ENCODE results near the gene SLC39A9.

The SLC39A9 gene

DNA sequence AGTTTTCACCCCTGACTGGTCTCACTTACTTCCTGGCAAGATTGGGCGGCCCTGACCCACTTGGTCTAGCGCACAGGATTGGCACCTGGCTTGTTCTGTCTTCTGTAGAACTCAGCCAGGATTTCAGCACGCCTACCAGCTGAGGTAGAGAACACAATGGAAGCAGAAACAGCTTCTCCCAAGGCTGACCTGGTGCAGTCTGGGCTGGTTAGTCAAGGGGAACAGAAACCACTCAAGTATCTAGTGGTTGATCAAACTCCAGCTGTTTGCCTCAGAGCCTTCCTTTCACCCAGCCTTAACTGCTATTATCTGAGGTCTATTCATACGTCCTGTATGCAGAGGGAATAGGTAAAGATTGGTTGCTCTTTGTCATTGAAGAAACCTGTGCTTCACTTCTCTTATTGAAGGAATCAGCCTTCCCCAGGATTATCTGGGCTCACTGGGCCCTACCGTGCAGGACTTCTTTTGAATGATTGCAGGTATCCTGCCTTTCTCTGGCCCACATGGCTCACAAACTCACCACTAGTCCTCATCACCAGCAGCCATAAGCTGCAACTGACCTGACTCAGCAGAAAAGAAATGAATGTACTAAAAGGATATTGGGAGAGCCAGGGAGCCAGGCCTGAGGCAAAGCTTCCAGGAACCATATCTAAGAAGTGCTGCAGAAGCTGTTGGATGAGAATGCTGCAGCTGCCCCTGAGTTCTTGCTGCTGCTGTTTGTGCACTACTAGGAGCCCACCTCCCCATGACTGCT is 83.5 kb downstream of the SLC39A9 start:
- DNase-seq (ENCODE audit: low read depth), result no peak
- TF ChIP-seq, protein P1, sequence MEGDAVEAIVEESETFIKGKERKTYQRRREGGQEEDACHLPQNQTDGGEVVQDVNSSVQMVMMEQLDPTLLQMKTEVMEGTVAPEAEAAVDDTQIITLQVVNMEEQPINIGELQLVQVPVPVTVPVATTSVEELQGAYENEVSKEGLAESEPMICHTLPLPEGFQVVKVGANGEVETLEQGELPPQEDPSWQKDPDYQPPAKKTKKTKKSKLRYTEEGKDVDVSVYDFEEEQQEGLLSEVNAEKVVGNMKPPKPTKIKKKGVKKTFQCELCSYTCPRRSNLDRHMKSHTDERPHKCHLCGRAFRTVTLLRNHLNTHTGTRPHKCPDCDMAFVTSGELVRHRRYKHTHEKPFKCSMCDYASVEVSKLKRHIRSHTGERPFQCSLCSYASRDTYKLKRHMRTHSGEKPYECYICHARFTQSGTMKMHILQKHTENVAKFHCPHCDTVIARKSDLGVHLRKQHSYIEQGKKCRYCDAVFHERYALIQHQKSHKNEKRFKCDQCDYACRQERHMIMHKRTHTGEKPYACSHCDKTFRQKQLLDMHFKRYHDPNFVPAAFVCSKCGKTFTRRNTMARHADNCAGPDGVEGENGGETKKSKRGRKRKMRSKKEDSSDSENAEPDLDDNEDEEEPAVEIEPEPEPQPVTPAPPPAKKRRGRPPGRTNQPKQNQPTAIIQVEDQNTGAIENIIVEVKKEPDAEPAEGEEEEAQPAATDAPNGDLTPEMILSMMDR (conservative IDR thresholded peaks at IDR 0.05; ENCODE audit: low read depth, low read length), result no peak
- H3K4me3 ChIP-seq (ENCODE audit: low read depth, low read length), result no peak overlapping the region

DNA sequence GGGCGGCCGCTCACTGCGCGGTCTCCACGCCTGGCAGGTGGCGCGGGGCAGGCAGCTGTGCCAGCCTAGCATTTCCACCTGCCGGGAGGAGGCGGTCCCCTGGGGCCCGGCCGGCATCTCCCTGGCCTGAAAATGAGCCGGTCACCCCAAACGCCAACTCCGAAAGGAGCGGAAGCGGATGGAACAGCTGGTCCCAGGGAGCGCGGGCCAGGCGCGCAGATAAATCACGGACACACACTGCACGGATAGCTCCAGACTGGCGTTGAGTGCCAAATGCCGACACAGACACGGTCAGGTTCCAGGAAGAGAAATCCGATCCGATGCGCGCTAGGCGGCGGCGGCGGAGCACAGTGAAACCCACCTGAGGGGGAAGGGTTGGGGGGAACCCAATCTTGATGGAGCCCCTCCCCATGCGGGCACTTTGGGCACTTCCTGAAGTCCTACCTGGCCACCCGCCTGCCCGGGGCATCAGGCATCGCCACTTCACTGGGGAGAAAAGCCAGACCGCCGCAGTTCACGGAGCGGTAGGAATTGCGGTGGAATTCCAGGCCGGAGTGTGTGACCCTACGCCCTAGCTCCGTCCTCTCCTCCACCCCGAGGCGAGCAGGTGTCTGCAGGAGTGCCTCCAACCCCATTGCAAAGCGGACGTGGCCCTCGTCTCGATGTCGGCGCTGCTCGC is 85.4 kb downstream of the SLC39A9 start:
- DNase-seq (ENCODE audit: low read depth), result peak; percentile 19
- TF ChIP-seq, protein P1 (conservative IDR thresholded peaks at IDR 0.05; ENCODE audit: low read depth, low read length), result no peak
- H3K4me3 ChIP-seq (ENCODE audit: low read depth, low read length), result no peak overlapping the region

DNA sequence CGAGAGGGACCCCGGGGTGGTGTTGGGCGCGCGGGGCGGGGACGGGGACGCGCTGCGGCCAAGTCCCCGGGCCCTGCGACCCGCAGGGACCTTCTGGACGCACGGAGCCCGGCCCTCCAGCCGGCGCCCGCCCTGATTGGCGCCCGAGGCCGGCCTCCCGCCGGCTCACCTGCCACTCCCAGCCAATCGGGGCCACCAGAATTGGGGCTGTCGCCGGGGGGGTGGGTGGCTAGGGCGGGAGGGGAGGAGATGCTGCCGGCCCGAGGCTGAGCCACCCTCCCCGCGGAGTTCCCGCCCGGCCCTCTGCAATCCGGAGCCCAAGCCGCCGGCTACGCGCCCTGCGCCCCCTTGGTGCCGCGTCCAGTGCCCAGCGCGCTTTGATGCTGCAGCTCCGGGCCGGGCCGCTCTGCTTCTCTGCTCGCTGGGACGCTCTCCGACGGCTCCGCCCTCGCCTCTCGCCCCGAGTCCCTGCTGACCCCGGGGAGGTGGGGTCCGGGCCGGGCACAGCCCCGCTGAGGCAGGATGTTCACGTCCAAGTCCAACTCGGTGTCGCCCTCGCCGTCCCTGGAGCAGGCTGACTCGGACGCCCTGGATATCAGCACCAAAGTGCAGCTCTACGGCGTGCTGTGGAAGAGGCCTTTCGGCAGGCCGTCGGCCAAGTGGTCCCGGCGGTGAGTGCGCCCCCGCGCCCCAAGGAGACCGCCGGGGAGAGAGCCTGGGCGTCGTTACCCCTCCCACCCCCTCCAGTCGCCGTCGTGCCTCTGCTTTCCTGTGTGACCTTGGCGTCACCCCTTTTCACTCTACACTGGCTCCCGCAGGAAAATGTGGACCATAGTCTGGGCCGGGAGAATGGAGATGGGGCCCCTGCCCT is 86.2 kb downstream of the SLC39A9 start, which contains the start of gene PLEKHD1:
TSS of gene PLEKHD1 (plus strand) at position 285 of the 871 bp plus-strand sequence. CDS start at position 523, 238 bp downstream.
- H3K4me3 ChIP-seq (ENCODE audit: low read depth, low read length), result no peak within 1 kb of the TSS
- no peak for DNase-seq (ENCODE audit: low read depth)
- TF ChIP-seq, protein P1 (conservative IDR thresholded peaks at IDR 0.05; ENCODE audit: low read depth, low read length), result no peak

DNA sequence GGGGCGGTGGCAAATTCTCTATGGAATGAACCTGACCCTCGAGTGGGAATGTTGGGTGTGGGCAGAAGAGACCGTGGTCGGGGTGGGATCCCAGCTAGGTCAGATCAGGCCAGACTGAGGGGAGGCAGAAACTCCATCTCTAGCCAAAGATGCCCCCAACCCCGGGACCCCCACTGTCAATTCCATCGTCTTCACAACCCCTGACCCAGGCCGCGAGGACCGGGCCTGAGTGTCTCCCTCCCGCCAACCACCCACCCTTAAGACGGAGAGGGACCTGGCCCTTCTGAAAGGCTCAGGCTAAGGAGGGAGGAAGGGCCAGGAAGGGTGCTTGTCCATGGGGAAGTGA is 86.8 kb downstream of the SLC39A9 start:
- H3K4me3 ChIP-seq (ENCODE audit: low read depth, low read length), result no peak overlapping the region

DNA sequence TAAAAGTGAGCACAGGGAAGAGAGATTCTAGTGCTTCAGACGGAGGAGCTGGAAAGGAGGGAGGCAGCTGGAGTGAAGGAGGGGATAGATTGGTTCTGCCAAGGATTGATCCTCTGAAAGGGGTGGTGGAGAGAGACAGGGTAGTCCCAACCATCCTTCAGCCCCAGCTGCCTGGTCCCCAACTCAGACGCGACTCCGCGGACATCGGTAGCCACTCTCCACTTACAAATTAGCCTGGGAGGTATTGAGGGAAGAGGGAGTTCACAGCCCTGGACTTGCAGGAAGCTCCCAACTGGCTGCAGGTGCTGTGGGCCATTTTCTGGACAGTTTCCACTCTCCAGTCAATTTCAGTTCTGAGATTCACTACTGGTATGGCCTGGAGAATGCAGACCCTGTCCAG is 87.2 kb downstream of the SLC39A9 start:
- DNase-seq (ENCODE audit: low read depth), result no peak
- no peak overlapping the region for H3K4me3 ChIP-seq (ENCODE audit: low read depth, low read length)
- TF ChIP-seq, protein P1 (conservative IDR thresholded peaks at IDR 0.05; ENCODE audit: low read depth, low read length), result no peak

More for the DNA sequence above, 86.8 kb downstream of the SLC39A9 start:
- TF ChIP-seq, protein P1 (conservative IDR thresholded peaks at IDR 0.05; ENCODE audit: low read depth, low read length), result no peak
- no peak for DNase-seq (ENCODE audit: low read depth)

DNA sequence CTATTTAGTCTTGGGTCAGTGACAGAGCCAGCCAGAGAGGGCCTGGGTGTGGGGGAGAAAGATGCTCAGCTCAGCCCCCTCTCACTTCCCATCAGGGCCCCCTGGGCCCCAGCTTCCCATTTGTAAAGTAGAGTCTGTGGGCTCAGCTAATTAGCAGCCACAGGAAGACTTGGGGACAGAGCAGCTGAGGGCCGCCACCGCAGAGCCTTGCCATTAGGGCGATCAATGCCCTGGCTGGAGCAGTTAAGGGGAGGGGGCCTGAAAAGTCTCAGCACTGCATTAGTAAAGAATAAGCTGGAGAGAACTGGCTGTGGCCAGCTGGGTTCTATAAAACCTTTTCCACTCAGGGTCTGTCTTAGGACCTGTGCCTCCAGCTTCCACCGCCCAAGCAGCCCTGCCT is 88.7 kb downstream of the SLC39A9 start:
- TF ChIP-seq, protein P1 (conservative IDR thresholded peaks at IDR 0.05; ENCODE audit: low read depth, low read length), result no peak
- no peak overlapping the region for H3K4me3 ChIP-seq (ENCODE audit: low read depth, low read length)
- DNase-seq (ENCODE audit: low read depth), result no peak

Measured in choroid plexus epithelial cell (primary cell).